ENCODE data around the gene CARS2. TPM values are rescaled to one million over a fixed set of nuclear protein-coding genes. Genes with fewer than 3 reads are reported as not detected.

The CARS2 gene
- total RNA-seq, 4 donors from 2014 or later = 50.6 to 123 (median 97.7) TPM

GRCh38 chr13:110713981-110714796 is 8.3 kb upstream of the CARS2 start:
- Histone ChIP-seq H3K9me3 (no peaks in the 10 kb centered on the region), H3K36me3 (peaks cover 0 to 4% (median 0%) of the 10 kb centered on the region in 3 donors), H3K27me3 (no peaks in the 10 kb centered on the region), H3K4me1 (peaks cover 0 to 26% (median 5%) of the 10 kb centered on the region in 4 donors), H3K4me3 (peak overlapping the region; percentile 71 to 94 (median 78)), H3K27ac (peak overlapping the region; percentile 98 to 99 (median 99))
- TF ChIP-seq POLR2A (IDR thresholded peaks at IDR 0.05) = no peak
- TF ChIP-seq CTCF (IDR thresholded peaks at IDR 0.05) = peak in 4 of 6 experiments; percentile 7 to 30 (median 14)
- peak; percentile 72 to 90 (median 76) for DNase-seq

DNA sequence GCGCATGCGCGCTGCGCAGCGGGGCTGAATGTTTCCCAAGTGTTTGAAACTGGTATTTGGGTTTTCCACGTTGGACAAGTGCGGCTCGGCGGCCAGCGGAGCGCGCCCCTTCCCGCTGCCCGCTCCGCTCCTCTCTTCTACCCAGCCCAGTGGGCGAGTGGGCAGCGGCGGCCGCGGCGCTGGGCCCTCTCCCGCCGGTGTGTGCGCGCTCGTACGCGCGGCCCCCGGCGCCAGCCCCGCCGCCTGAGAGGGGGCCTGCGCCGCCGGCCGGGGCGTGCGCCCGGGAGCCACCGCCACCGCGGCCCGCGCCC is 7.7 kb upstream of the CARS2 start, which contains the start of gene ING1:
Gene ING1, plus strand, starts transcription at position 59 of the 311 bp plus-strand sequence. CDS start 450 bp downstream, outside the sequence.
- H3K4me1 ChIP-seq = peaks cover 0 to 26% (median 5%) of the 10 kb centered on the region in 4 donors
- peak within 1 kb of the TSS; percentile 98 to 99 (median 99) for H3K27ac ChIP-seq
- TF ChIP-seq CTCF (IDR thresholded peaks at IDR 0.05) = no peak
- no peak for TF ChIP-seq POLR2A (IDR thresholded peaks at IDR 0.05)
- no peaks in the 10 kb centered on the region for H3K27me3 ChIP-seq
- DNase-seq = no peak
- no peaks in the 10 kb centered on the region for H3K9me3 ChIP-seq
- H3K36me3 ChIP-seq = no peaks in the 10 kb centered on the region
- H3K4me3 ChIP-seq = peak within 1 kb of the TSS; percentile 71 to 94 (median 78)

GRCh38 chr13:110712849-110713641 is 7.1 kb upstream of the CARS2 start:
- peak; percentile 96 to 99 (median 99) for DNase-seq
- Histone ChIP-seq H3K4me3 (peak overlapping the region; percentile 71 to 94 (median 78)), H3K4me1 (peaks cover 0 to 22% (median 2%) of the 10 kb centered on the region in 4 donors), H3K36me3 (no peaks in the 10 kb centered on the region), H3K27me3 (no peaks in the 10 kb centered on the region), H3K9me3 (no peaks in the 10 kb centered on the region), H3K27ac (peak overlapping the region; percentile 98 to 99 (median 99))
- TF ChIP-seq CTCF (IDR thresholded peaks at IDR 0.05) (no peak), POLR2A (IDR thresholded peaks at IDR 0.05) (peak; percentile 100)

DNA sequence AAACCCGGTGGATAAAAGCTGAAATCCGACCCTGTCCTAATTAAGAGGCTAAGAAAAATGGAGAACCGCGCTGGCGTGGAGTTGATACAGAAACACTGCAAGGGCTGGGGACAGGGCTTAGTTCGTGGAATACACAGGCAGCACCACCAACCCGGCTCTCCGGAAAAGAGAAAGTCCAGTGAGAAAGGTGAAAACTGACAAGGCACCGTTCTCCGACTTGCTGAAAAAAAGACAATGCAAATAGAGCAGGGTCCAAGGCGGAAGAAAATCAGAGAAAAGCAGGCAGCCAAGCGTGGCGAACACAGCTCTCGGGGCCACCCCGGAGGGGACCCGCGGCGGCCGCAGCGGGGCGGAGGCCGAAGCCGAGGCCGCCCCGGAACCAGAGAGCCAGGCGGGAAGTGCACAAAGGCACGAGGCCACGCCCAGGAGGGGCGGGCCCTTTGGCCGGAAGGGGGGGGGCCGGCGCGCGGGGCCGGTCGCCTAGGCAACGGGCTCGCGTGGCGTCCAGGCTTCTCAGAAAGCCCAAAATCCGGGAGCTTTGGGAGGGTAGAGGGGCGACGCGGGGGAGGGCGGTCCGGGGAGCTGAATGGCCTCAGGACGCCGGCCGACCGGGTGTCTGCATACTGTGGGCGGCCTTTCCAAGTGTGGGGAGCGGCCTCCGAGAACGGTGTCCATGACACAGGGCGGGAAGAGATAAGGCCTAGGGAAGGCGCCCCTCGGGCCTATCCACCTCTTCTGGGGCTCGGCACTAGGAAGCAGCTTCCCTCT is 6.3 kb upstream of the CARS2 start:
- Histone ChIP-seq H3K9me3 (no peaks in the 10 kb centered on the region), H3K4me1 (peaks cover 0 to 16% (median 2%) of the 10 kb centered on the region in 4 donors), H3K27me3 (no peaks in the 10 kb centered on the region), H3K36me3 (no peaks in the 10 kb centered on the region), H3K4me3 (peak overlapping the region; percentile 71 to 94 (median 78)), H3K27ac (peak overlapping the region; percentile 98 to 99 (median 99))
- peak; percentile 86 to 94 (median 93) for DNase-seq
- TF ChIP-seq POLR2A (IDR thresholded peaks at IDR 0.05) = peak; percentile 92 to 95
- no peak for TF ChIP-seq CTCF (IDR thresholded peaks at IDR 0.05)

Data from Peyer's patch (tissue), 4 donors.